ENCODE results near the gene ANKRD16.
"Not testable (repeated sequence)": the region's sequence is repeated elsewhere in the genome, so short reads cannot be mapped to it uniquely, and the experiment has no call there.

GRCh38 chr10:5867091-5867615 is 22.5 kb downstream of the ANKRD16 start:
- not testable (repeated sequence) for TF ChIP-seq CTCF (IDR thresholded peaks at IDR 0.05; ENCODE audit: low read depth, low read length); EZH2phosphoT487 (IDR thresholded peaks at IDR 0.05; ENCODE audit: low read depth)

All from OCI-LY3 (cell line).